WTC11 (cell line): ENCODE data around the gene KIF24. TPM values are rescaled to one million over a fixed set of nuclear protein-coding genes. Genes with fewer than 3 reads are reported as not detected.

Experiments used
- ATAC-seq: fragments of 200-7000 bp; cut with Tn5 transposase; 2 replicates; pipeline ENCODE4 v1.10.0; 2021; ENCODE audit warnings: mild to moderate bottlenecking, moderate library complexity
- CTCF ChIA-PET: fragments of 300-600 bp; sonication (Branson Sonifier 250); formaldehyde crosslinking; loops from one replicate; lab custom pipeline; 2021; ENCODE audit warnings: antibody characterized with exemption; lab: Charles Lee
- POLR2A ChIA-PET: fragments of 350-600 bp; sonication (Branson Sonifier 250); formaldehyde crosslinking; loops from one replicate; lab custom pipeline; 2021; ENCODE audit warnings: antibody characterized with exemption; lab: Charles Lee
- DNase-seq: peaks from one replicate; pipeline ENCODE4 v3.0.0; 2021; ENCODE audit warnings: low spot score
- H3K27ac Mint-ChIP-seq: 2 replicates; pipeline ENCODE4 v1.8.0; 2021; ENCODE audit warnings: mixed read lengths
- H3K27me3 Mint-ChIP-seq: 2 replicates; pipeline ENCODE4 v1.8.0; 2021; ENCODE audit warnings: low read depth, mild to moderate bottlenecking, moderate library complexity, mixed read lengths
- H3K36me3 Mint-ChIP-seq: 2 replicates; pipeline ENCODE4 v1.8.0; 2021; ENCODE audit warnings: mixed read lengths
- H3K4me1 Mint-ChIP-seq: 2 replicates; pipeline ENCODE4 v1.8.0; 2022; ENCODE audit warnings: mixed read lengths
- H3K4me3 Mint-ChIP-seq: 2 replicates; pipeline ENCODE4 v1.8.0; 2021; ENCODE audit warnings: mild to moderate bottlenecking, moderate library complexity, mixed read lengths
- H3K9me3 Mint-ChIP-seq: 2 replicates; pipeline ENCODE4 v1.8.0; 2021; ENCODE audit warnings: mixed read lengths
- CREB1 ChIP-seq: sonication (generic); formaldehyde crosslinking; IDR thresholded peaks from 2 replicates; pipeline ENCODE4 v1.8.0; 2023; ENCODE audit warnings: mild to moderate bottlenecking, missing genetic modification reagents
- ETV6 ChIP-seq: sonication (generic); formaldehyde crosslinking; IDR thresholded peaks from 2 replicates; pipeline ENCODE4 v1.8.1; 2022; ENCODE audit warnings: mild to moderate bottlenecking, missing genetic modification reagents
- IRF2 ChIP-seq: sonication (generic); formaldehyde crosslinking; IDR thresholded peaks from 2 replicates; pipeline ENCODE4 v1.8.0; 2022; ENCODE audit warnings: low read depth, missing genetic modification reagents, borderline replicate concordance
- MYBL2 ChIP-seq: sonication (generic); formaldehyde crosslinking; IDR thresholded peaks from 2 replicates; pipeline ENCODE4 v1.8.1; 2023; ENCODE audit warnings: mild to moderate bottlenecking, moderate library complexity, missing genetic modification reagents
- NR2C2 ChIP-seq: sonication (generic); formaldehyde crosslinking; IDR thresholded peaks from 2 replicates; pipeline ENCODE4 v1.8.0; 2022; ENCODE audit warnings: mild to moderate bottlenecking, missing genetic modification reagents
- total RNA-seq: library from RNA; stranded (reverse); gene quantifications from 3 replicates; pipeline ENCODE4 v1.2.3, GENCODE V29; 2021
- TF ChIP-seq, protein P1 (sequence below): sonication (generic); formaldehyde crosslinking; IDR thresholded peaks from 2 replicates; pipeline ENCODE4 v1.8.0; 2022; ENCODE audit warnings: mild to moderate bottlenecking, missing genetic modification reagents
- TF ChIP-seq, protein P2 (sequence below): sonication (generic); formaldehyde crosslinking; IDR thresholded peaks from 2 replicates; pipeline ENCODE4 v1.8.1; 2023; ENCODE audit warnings: mild to moderate bottlenecking, missing genetic modification reagents, borderline replicate concordance
- TF ChIP-seq, protein P3 (sequence below): sonication (generic); formaldehyde crosslinking; IDR thresholded peaks from 2 replicates; pipeline ENCODE4 v1.8.1; 2023; ENCODE audit warnings: mild to moderate bottlenecking, moderate library complexity, missing genetic modification reagents
- TF ChIP-seq, protein P4 (sequence below): sonication (generic); formaldehyde crosslinking; conservative IDR thresholded peaks from 2 replicates; pipeline ENCODE4 v1.8.1; 2022; ENCODE audit warnings: mild to moderate bottlenecking, missing genetic modification reagents
- TF ChIP-seq, protein P5 (sequence below): sonication (generic); formaldehyde crosslinking; IDR thresholded peaks from 2 replicates; pipeline ENCODE4 v1.8.1; 2023; ENCODE audit warnings: mild to moderate bottlenecking, missing genetic modification reagents
- TF ChIP-seq, protein P6 (sequence below): sonication (generic); formaldehyde crosslinking; IDR thresholded peaks from 2 replicates; pipeline ENCODE4 v1.8.1; 2022; ENCODE audit warnings: mild to moderate bottlenecking, missing genetic modification reagents, moderate library complexity, borderline replicate concordance
- TF ChIP-seq, protein P7 (sequence below): sonication (generic); formaldehyde crosslinking; IDR thresholded peaks from 2 replicates; pipeline ENCODE4 v1.8.1; 2022; ENCODE audit warnings: mild to moderate bottlenecking, moderate library complexity, missing genetic modification reagents
- TF ChIP-seq, protein P8 (sequence below): fragments of 250-450 bp; sonication (Bioruptor Pico); IDR thresholded peaks from 2 replicates; pipeline ENCODE4 v1.9.0; 2021; ENCODE audit warnings: mild to moderate bottlenecking, borderline replicate concordance
- TF ChIP-seq, protein P9 (sequence below): sonication (generic); formaldehyde crosslinking; conservative IDR thresholded peaks from 2 replicates; pipeline ENCODE4 v1.8.1; 2023; ENCODE audit warnings: mild to moderate bottlenecking, low read depth, missing genetic modification reagents, moderate library complexity

Gene KIF24
- total RNA-seq, 1 experiment from 2014 or later: 4.5 TPM

DNA sequence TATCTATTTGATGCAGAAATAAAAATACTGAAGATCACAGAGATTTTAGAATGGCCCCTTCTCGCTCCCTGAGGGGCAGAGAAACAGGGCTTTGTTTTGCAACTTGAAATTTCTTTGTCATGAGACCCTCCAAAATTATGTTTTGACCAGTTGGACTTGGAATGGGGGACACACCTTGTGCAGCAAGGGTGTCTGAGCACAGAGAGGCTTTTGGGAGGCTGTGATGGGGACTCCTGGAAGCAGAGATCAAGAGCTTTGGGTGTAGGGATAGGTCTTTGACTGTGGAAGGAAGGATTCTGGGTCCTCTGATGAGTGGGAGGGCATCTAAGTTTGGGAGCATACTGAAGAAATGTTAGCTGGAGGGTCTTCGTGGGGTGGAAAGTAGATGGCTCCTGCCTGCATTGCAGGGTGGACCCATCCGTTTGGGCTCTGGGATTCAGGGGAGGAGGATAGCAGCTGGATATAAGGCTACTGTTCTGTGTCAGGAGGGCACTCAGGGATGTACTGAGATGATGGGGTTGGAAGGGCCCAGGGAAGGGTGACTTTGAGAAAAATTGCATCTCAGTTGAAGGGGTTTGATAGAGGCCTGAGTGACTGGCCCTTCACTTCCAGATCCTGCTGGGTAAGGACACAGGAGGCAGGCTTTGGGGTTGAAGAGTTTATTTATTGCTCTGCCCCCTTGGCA, 49.5 kb upstream of the KIF24 start:
- peaks cover 33% of the 10 kb centered on the region for H3K4me1 Mint-ChIP-seq
- ChIA-PET POLR2A (interaction anchor here (0.6 to 1.6 kb wide), 2 partner anchors 44 to 199 kb away, joined by 3 to 4 read pairs; no protein-coding TSS in a partner anchor), CTCF (interaction anchor here (0.5 to 7.9 kb wide), 37 partner anchors 8 to 286 kb away, joined by 3 to 168 read pairs (median 4); partner anchors contain the start of genes DNAI1, FAM219A and UBAP1)
- H3K36me3 Mint-ChIP-seq: no peaks in the 10 kb centered on the region
- H3K27ac Mint-ChIP-seq: no peak overlapping the region
- H3K4me3 Mint-ChIP-seq: 0 out of 2 replicates have a peak overlapping the region, but pooled peaks have one; percentile 0
- no peak for DNase-seq
- peaks cover 50% of the 10 kb centered on the region for H3K27me3 Mint-ChIP-seq
- no peaks in the 10 kb centered on the region for H3K9me3 Mint-ChIP-seq
- no peak for ATAC-seq
- TF ChIP-seq, protein P1, sequence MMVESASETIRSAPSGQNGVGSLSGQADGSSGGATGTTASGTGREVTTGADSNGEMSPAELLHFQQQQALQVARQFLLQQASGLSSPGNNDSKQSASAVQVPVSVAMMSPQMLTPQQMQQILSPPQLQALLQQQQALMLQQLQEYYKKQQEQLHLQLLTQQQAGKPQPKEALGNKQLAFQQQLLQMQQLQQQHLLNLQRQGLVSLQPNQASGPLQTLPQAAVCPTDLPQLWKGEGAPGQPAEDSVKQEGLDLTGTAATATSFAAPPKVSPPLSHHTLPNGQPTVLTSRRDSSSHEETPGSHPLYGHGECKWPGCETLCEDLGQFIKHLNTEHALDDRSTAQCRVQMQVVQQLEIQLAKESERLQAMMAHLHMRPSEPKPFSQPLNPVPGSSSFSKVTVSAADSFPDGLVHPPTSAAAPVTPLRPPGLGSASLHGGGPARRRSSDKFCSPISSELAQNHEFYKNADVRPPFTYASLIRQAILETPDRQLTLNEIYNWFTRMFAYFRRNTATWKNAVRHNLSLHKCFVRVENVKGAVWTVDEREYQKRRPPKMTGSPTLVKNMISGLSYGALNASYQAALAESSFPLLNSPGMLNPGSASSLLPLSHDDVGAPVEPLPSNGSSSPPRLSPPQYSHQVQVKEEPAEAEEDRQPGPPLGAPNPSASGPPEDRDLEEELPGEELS (CRISPR knock-in tag): no peak
- TF ChIP-seq IRF2 (CRISPR knock-in tag): no peak
- TF ChIP-seq, protein P2, sequence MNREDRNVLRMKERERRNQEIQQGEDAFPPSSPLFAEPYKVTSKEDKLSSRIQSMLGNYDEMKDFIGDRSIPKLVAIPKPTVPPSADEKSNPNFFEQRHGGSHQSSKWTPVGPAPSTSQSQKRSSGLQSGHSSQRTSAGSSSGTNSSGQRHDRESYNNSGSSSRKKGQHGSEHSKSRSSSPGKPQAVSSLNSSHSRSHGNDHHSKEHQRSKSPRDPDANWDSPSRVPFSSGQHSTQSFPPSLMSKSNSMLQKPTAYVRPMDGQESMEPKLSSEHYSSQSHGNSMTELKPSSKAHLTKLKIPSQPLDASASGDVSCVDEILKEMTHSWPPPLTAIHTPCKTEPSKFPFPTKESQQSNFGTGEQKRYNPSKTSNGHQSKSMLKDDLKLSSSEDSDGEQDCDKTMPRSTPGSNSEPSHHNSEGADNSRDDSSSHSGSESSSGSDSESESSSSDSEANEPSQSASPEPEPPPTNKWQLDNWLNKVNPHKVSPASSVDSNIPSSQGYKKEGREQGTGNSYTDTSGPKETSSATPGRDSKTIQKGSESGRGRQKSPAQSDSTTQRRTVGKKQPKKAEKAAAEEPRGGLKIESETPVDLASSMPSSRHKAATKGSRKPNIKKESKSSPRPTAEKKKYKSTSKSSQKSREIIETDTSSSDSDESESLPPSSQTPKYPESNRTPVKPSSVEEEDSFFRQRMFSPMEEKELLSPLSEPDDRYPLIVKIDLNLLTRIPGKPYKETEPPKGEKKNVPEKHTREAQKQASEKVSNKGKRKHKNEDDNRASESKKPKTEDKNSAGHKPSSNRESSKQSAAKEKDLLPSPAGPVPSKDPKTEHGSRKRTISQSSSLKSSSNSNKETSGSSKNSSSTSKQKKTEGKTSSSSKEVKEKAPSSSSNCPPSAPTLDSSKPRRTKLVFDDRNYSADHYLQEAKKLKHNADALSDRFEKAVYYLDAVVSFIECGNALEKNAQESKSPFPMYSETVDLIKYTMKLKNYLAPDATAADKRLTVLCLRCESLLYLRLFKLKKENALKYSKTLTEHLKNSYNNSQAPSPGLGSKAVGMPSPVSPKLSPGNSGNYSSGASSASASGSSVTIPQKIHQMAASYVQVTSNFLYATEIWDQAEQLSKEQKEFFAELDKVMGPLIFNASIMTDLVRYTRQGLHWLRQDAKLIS (CRISPR knock-in tag): no peak
- no peak for TF ChIP-seq MYBL2 (CRISPR knock-in tag)
- TF ChIP-seq, protein P3, sequence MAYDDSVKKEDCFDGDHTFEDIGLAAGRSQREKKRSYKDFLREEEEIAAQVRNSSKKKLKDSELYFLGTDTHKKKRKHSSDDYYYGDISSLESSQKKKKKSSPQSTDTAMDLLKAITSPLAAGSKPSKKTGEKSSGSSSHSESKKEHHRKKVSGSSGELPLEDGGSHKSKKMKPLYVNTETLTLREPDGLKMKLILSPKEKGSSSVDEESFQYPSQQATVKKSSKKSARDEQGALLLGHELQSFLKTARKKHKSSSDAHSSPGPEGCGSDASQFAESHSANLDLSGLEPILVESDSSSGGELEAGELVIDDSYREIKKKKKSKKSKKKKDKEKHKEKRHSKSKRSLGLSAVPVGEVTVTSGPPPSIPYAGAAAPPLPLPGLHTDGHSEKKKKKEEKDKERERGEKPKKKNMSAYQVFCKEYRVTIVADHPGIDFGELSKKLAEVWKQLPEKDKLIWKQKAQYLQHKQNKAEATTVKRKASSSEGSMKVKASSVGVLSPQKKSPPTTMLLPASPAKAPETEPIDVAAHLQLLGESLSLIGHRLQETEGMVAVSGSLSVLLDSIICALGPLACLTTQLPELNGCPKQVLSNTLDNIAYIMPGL: no peak
- TF ChIP-seq, protein P4, sequence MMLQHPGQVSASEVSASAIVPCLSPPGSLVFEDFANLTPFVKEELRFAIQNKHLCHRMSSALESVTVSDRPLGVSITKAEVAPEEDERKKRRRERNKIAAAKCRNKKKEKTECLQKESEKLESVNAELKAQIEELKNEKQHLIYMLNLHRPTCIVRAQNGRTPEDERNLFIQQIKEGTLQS (CRISPR knock-in tag): no peak
- TF ChIP-seq CREB1: no peak
- TF ChIP-seq, protein P5, sequence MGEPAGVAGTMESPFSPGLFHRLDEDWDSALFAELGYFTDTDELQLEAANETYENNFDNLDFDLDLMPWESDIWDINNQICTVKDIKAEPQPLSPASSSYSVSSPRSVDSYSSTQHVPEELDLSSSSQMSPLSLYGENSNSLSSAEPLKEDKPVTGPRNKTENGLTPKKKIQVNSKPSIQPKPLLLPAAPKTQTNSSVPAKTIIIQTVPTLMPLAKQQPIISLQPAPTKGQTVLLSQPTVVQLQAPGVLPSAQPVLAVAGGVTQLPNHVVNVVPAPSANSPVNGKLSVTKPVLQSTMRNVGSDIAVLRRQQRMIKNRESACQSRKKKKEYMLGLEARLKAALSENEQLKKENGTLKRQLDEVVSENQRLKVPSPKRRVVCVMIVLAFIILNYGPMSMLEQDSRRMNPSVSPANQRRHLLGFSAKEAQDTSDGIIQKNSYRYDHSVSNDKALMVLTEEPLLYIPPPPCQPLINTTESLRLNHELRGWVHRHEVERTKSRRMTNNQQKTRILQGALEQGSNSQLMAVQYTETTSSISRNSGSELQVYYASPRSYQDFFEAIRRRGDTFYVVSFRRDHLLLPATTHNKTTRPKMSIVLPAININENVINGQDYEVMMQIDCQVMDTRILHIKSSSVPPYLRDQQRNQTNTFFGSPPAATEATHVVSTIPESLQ: no peak
- TF ChIP-seq, protein P6, sequence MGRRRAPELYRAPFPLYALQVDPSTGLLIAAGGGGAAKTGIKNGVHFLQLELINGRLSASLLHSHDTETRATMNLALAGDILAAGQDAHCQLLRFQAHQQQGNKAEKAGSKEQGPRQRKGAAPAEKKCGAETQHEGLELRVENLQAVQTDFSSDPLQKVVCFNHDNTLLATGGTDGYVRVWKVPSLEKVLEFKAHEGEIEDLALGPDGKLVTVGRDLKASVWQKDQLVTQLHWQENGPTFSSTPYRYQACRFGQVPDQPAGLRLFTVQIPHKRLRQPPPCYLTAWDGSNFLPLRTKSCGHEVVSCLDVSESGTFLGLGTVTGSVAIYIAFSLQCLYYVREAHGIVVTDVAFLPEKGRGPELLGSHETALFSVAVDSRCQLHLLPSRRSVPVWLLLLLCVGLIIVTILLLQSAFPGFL: no peak
- TF ChIP-seq, protein P7, sequence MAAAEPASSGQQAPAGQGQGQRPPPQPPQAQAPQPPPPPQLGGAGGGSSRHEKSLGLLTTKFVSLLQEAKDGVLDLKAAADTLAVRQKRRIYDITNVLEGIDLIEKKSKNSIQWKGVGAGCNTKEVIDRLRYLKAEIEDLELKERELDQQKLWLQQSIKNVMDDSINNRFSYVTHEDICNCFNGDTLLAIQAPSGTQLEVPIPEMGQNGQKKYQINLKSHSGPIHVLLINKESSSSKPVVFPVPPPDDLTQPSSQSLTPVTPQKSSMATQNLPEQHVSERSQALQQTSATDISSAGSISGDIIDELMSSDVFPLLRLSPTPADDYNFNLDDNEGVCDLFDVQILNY (CRISPR knock-in tag): no peak
- TF ChIP-seq ETV6: no peak
- TF ChIP-seq, protein P8, sequence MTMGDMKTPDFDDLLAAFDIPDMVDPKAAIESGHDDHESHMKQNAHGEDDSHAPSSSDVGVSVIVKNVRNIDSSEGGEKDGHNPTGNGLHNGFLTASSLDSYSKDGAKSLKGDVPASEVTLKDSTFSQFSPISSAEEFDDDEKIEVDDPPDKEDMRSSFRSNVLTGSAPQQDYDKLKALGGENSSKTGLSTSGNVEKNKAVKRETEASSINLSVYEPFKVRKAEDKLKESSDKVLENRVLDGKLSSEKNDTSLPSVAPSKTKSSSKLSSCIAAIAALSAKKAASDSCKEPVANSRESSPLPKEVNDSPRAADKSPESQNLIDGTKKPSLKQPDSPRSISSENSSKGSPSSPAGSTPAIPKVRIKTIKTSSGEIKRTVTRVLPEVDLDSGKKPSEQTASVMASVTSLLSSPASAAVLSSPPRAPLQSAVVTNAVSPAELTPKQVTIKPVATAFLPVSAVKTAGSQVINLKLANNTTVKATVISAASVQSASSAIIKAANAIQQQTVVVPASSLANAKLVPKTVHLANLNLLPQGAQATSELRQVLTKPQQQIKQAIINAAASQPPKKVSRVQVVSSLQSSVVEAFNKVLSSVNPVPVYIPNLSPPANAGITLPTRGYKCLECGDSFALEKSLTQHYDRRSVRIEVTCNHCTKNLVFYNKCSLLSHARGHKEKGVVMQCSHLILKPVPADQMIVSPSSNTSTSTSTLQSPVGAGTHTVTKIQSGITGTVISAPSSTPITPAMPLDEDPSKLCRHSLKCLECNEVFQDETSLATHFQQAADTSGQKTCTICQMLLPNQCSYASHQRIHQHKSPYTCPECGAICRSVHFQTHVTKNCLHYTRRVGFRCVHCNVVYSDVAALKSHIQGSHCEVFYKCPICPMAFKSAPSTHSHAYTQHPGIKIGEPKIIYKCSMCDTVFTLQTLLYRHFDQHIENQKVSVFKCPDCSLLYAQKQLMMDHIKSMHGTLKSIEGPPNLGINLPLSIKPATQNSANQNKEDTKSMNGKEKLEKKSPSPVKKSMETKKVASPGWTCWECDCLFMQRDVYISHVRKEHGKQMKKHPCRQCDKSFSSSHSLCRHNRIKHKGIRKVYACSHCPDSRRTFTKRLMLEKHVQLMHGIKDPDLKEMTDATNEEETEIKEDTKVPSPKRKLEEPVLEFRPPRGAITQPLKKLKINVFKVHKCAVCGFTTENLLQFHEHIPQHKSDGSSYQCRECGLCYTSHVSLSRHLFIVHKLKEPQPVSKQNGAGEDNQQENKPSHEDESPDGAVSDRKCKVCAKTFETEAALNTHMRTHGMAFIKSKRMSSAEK (CRISPR knock-in tag): no peak
- no peak for TF ChIP-seq NR2C2 (CRISPR knock-in tag)
- TF ChIP-seq, protein P9, sequence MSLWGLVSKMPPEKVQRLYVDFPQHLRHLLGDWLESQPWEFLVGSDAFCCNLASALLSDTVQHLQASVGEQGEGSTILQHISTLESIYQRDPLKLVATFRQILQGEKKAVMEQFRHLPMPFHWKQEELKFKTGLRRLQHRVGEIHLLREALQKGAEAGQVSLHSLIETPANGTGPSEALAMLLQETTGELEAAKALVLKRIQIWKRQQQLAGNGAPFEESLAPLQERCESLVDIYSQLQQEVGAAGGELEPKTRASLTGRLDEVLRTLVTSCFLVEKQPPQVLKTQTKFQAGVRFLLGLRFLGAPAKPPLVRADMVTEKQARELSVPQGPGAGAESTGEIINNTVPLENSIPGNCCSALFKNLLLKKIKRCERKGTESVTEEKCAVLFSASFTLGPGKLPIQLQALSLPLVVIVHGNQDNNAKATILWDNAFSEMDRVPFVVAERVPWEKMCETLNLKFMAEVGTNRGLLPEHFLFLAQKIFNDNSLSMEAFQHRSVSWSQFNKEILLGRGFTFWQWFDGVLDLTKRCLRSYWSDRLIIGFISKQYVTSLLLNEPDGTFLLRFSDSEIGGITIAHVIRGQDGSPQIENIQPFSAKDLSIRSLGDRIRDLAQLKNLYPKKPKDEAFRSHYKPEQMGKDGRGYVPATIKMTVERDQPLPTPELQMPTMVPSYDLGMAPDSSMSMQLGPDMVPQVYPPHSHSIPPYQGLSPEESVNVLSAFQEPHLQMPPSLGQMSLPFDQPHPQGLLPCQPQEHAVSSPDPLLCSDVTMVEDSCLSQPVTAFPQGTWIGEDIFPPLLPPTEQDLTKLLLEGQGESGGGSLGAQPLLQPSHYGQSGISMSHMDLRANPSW (CRISPR knock-in tag): no peak
